Skeletal muscle tissue (tissue), 4 donors: ENCODE measurements around the gene ADARB1. TPM values are rescaled to one million over a fixed set of nuclear protein-coding genes. Genes with fewer than 3 reads are reported as not detected.

Experiments used
- H3K27ac ChIP-seq: one replicate; pipeline ENCODE4 v1.7.0; 2013; ENCODE audit warnings: mild to moderate bottlenecking, low read depth, low read length, inconsistent platforms
- H3K27me3 ChIP-seq, 3 donors: one replicate each; pipeline ENCODE4 v1.7.0; 2013; ENCODE audit warnings: low read length in 3 of 3; ENCODE audit not compliant: control insufficient read depth in 3 of 3, insufficient read depth in 3 of 3
- H3K36me3 ChIP-seq, 3 donors: one replicate each; pipeline ENCODE4 v1.7.0; 2013; ENCODE audit warnings: low read length in 3 of 3; ENCODE audit not compliant: control insufficient read depth in 3 of 3, insufficient read depth in 3 of 3
- H3K4me1 ChIP-seq, 3 donors: one replicate each; pipeline ENCODE4 v1.7.0; 2013; ENCODE audit warnings: low read length in 3 of 3, mild to moderate bottlenecking in 3 of 3; ENCODE audit not compliant: control insufficient read depth in 3 of 3, insufficient read depth in 3 of 3
- H3K4me3 ChIP-seq, 3 donors: one replicate each; pipeline ENCODE4 v1.7.0; 2013; ENCODE audit warnings: low read length in 3 of 3
- H3K9ac ChIP-seq, 3 donors: one replicate each; pipeline ENCODE4 v1.7.0; 2013; ENCODE audit warnings: low read length in 3 of 3, mild to moderate bottlenecking in 3 of 3, moderate library complexity in 2 of 3, low read depth in 1 of 3
- H3K9me3 ChIP-seq, 3 donors: one replicate each; pipeline ENCODE4 v1.7.0; 2013; ENCODE audit warnings: low read length in 3 of 3; ENCODE audit not compliant: control insufficient read depth in 3 of 3
- total RNA-seq: library from RNA; depleted of rRNA; stranded (reverse); fragments of >200 nt; gene quantifications from one replicate; pipeline ENCODE4 v1.2.3, GENCODE V29; 2014
- donor health status: Osteomylitis.

ADARB1 gene
- total RNA-seq, 1 donor from 2014 or later = 16.2 TPM

GRCh38 chr21:45081636-45082035 lies 7.3 kb downstream of the ADARB1 start:
- no peak overlapping the region for H3K27ac ChIP-seq
- peaks cover 3 to 9% (median 6%) of the 10 kb centered on the region in 3 donors for H3K36me3 ChIP-seq
- no peak overlapping the region for H3K4me3 ChIP-seq
- H3K4me1 ChIP-seq = peaks cover 0 to 12% (median 7%) of the 10 kb centered on the region in 3 donors
- H3K9ac ChIP-seq = no peak overlapping the region
- H3K27me3 ChIP-seq = no peaks in the 10 kb centered on the region
- no peaks in the 10 kb centered on the region for H3K9me3 ChIP-seq

- Histone ChIP-seq H3K4me1 (peaks cover 0 to 12% (median 7%) of the 10 kb centered on the region in 3 donors), H3K27ac (no peak overlapping the region), H3K9ac (no peak overlapping the region), H3K9me3 (no peaks in the 10 kb centered on the region), H3K27me3 (no peaks in the 10 kb centered on the region), H3K36me3 (peaks cover 3 to 9% (median 6%) of the 10 kb centered on the region in 3 donors), H3K4me3 (no peak overlapping the region)
Measured at GRCh38 chr21:45082736-45083135, 8.4 kb downstream of the ADARB1 start.

- H3K4me1 ChIP-seq = peaks cover 0 to 7% (median 0%) of the 10 kb centered on the region in 3 donors
- no peak overlapping the region for H3K27ac ChIP-seq
- no peaks in the 10 kb centered on the region for H3K27me3 ChIP-seq
- H3K4me3 ChIP-seq = no peak overlapping the region
- no peaks in the 10 kb centered on the region for H3K9me3 ChIP-seq
- H3K9ac ChIP-seq = no peak overlapping the region
- H3K36me3 ChIP-seq = peaks cover 3 to 9% (median 6%) of the 10 kb centered on the region in 3 donors
Measured at GRCh38 chr21:45084121-45084520, 9.7 kb downstream of the ADARB1 start.

GRCh38 chr21:45084881-45085536 lies 10.6 kb downstream of the ADARB1 start:
- no peaks in the 10 kb centered on the region for H3K27me3 ChIP-seq
- H3K9me3 ChIP-seq = no peaks in the 10 kb centered on the region
- peaks cover 0 to 6% (median 0%) of the 10 kb centered on the region in 3 donors for H3K4me1 ChIP-seq
- H3K27ac ChIP-seq = no peak overlapping the region
- H3K36me3 ChIP-seq = peaks cover 3 to 9% (median 6%) of the 10 kb centered on the region in 3 donors
- no peak overlapping the region for H3K4me3 ChIP-seq
- no peak overlapping the region for H3K9ac ChIP-seq

GRCh38 chr21:45085700-45086099 lies 11.3 kb downstream of the ADARB1 start:
- H3K27ac ChIP-seq = no peak overlapping the region
- no peaks in the 10 kb centered on the region for H3K9me3 ChIP-seq
- H3K27me3 ChIP-seq = no peaks in the 10 kb centered on the region
- no peak overlapping the region for H3K4me3 ChIP-seq
- H3K4me1 ChIP-seq = peaks cover 0 to 6% (median 0%) of the 10 kb centered on the region in 3 donors
- H3K36me3 ChIP-seq = peaks cover 3 to 9% (median 6%) of the 10 kb centered on the region in 3 donors
- no peak overlapping the region for H3K9ac ChIP-seq

- H3K27ac ChIP-seq = no peak overlapping the region
- H3K9me3 ChIP-seq = no peaks in the 10 kb centered on the region
- no peak overlapping the region for H3K9ac ChIP-seq
- H3K27me3 ChIP-seq = no peaks in the 10 kb centered on the region
- H3K4me3 ChIP-seq = no peak overlapping the region
- H3K36me3 ChIP-seq = peaks cover 3 to 7% (median 6%) of the 10 kb centered on the region in 3 donors
- H3K4me1 ChIP-seq = peaks cover 3% of the 10 kb centered on the region in 3 donors
Measured at GRCh38 chr21:45086337-45086958, 12.1 kb downstream of the ADARB1 start.

- peaks cover 0 to 6% (median 3%) of the 10 kb centered on the region in 3 donors for H3K36me3 ChIP-seq
- H3K4me1 ChIP-seq = peaks cover 8 to 9% (median 9%) of the 10 kb centered on the region in 3 donors
- no peak overlapping the region for H3K27ac ChIP-seq
- no peaks in the 10 kb centered on the region for H3K27me3 ChIP-seq
- H3K9me3 ChIP-seq = no peaks in the 10 kb centered on the region
- H3K4me3 ChIP-seq = no peak overlapping the region
- no peak overlapping the region for H3K9ac ChIP-seq
Measured at GRCh38 chr21:45087022-45087823, 12.8 kb downstream of the ADARB1 start.

- Histone ChIP-seq H3K4me1 (peaks cover 11 to 12% (median 12%) of the 10 kb centered on the region in 3 donors), H3K27ac (no peak overlapping the region), H3K36me3 (peaks cover 0 to 3% (median 0%) of the 10 kb centered on the region in 3 donors), H3K4me3 (no peak overlapping the region), H3K9ac (no peak overlapping the region), H3K27me3 (no peaks in the 10 kb centered on the region), H3K9me3 (no peaks in the 10 kb centered on the region)
Measured at GRCh38 chr21:45088116-45088515, 13.7 kb downstream of the ADARB1 start.

- H3K4me3 ChIP-seq = no peak overlapping the region
- peaks cover 0 to 3% (median 0%) of the 10 kb centered on the region in 3 donors for H3K36me3 ChIP-seq
- H3K9me3 ChIP-seq = no peaks in the 10 kb centered on the region
- peaks cover 15 to 18% (median 18%) of the 10 kb centered on the region in 3 donors for H3K4me1 ChIP-seq
- H3K9ac ChIP-seq = no peak overlapping the region
- H3K27ac ChIP-seq = no peak overlapping the region
- no peaks in the 10 kb centered on the region for H3K27me3 ChIP-seq
Measured at GRCh38 chr21:45088729-45089128, 14.3 kb downstream of the ADARB1 start.
